Chondrocyte (in vitro differentiated cells): ENCODE data around the gene LYSMD2. TPM values are rescaled to one million over a fixed set of nuclear protein-coding genes. Genes with fewer than 3 reads are reported as not detected.

Experiments used
- DNase-seq: peaks from one replicate; pipeline ENCODE4 v3.0.0; 2021; ENCODE audit warnings: mixed read lengths, low spot score
- H3K27ac Mint-ChIP-seq: one replicate; pipeline ENCODE4 v1.8.0; 2021; ENCODE audit warnings: mild to moderate bottlenecking, moderate library complexity, mixed read lengths; ENCODE audit not compliant: unreplicated experiment
- H3K27me3 Mint-ChIP-seq: 2 replicates; pipeline ENCODE4 v1.8.0; 2021; ENCODE audit warnings: low read depth, mixed read lengths
- H3K36me3 Mint-ChIP-seq: 2 replicates; pipeline ENCODE4 v1.8.0; 2021; ENCODE audit warnings: low read depth, mixed read lengths
- H3K4me1 Mint-ChIP-seq: 2 replicates; pipeline ENCODE4 v1.8.0; 2021; ENCODE audit warnings: low read depth, mild to moderate bottlenecking, mixed read lengths
- H3K4me3 Mint-ChIP-seq: one replicate; pipeline ENCODE4 v1.8.0; 2021; ENCODE audit warnings: mild to moderate bottlenecking, moderate library complexity, mixed read lengths; ENCODE audit not compliant: unreplicated experiment
- H3K9me3 Mint-ChIP-seq: 2 replicates; pipeline ENCODE4 v1.8.0; 2021; ENCODE audit warnings: low read depth, mixed read lengths
- total RNA-seq: library from RNA; stranded (reverse); gene quantifications from 3 replicates; pipeline ENCODE4 v1.2.1, GENCODE V29; 2021
- TF ChIP-seq, protein P1 (sequence below): fragments of 200-600 bp; sonication (generic); IDR thresholded peaks from 2 replicates; pipeline ENCODE4 v1.5.0; 2021; ENCODE audit warnings: antibody characterized with exemption, mild to moderate bottlenecking, moderate library complexity

Gene LYSMD2
- total RNA-seq, 1 donor from 2014 or later, result 2.7 TPM

DNA sequence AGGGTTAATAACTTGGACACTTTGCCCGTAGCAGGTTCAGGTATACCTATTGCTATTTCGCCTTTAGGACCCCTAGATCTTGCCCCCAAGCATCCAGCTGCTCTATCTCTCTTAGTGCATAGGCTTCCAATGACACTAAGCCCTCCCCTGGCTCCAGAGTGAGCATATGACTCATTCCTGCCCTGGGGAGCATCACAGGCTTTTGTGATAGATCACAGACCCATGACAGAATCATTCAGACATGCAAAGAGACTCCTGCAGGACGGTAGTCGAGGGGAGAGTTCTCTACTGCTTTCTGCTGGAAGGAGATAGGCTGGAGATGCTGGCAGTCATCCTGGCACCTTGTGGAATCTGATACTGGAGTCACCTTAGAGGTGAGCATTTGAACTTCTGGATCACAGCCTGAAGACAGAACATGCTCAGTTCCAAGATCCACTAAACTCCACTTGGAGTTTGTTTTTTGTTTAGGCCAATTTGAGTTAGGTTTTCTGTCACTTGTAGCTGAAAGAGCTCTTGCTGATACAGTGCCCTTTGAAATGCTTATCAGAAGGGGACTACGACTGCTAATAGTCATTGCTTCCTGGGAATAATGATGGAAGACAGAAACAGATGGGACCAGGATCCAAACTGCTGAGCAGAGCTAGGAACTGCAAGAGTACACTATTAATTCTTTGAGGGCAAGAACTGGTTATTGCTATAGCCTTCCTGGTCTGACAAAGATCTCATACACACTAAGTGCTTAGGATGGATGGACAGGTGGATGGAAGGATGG lies 11.0 kb downstream of the LYSMD2 start:
- H3K4me1 Mint-ChIP-seq, result peaks cover 10% of the 10 kb centered on the region
- H3K27me3 Mint-ChIP-seq, result no peaks in the 10 kb centered on the region
- no peak overlapping the region for H3K27ac Mint-ChIP-seq
- TF ChIP-seq, protein P1, sequence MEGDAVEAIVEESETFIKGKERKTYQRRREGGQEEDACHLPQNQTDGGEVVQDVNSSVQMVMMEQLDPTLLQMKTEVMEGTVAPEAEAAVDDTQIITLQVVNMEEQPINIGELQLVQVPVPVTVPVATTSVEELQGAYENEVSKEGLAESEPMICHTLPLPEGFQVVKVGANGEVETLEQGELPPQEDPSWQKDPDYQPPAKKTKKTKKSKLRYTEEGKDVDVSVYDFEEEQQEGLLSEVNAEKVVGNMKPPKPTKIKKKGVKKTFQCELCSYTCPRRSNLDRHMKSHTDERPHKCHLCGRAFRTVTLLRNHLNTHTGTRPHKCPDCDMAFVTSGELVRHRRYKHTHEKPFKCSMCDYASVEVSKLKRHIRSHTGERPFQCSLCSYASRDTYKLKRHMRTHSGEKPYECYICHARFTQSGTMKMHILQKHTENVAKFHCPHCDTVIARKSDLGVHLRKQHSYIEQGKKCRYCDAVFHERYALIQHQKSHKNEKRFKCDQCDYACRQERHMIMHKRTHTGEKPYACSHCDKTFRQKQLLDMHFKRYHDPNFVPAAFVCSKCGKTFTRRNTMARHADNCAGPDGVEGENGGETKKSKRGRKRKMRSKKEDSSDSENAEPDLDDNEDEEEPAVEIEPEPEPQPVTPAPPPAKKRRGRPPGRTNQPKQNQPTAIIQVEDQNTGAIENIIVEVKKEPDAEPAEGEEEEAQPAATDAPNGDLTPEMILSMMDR, result no peak
- no peak overlapping the region for H3K4me3 Mint-ChIP-seq
- peaks cover under 1% of the 10 kb centered on the region for H3K36me3 Mint-ChIP-seq
- DNase-seq, result no peak
- H3K9me3 Mint-ChIP-seq, result no peaks in the 10 kb centered on the region

- Mint-ChIP-seq H3K4me3 (no peak overlapping the region), H3K36me3 (peaks cover 2% of the 10 kb centered on the region), H3K27ac (no peak overlapping the region), H3K27me3 (no peaks in the 10 kb centered on the region), H3K4me1 (peaks cover 7% of the 10 kb centered on the region), H3K9me3 (no peaks in the 10 kb centered on the region)
- DNase-seq, result no peak
- TF ChIP-seq, protein P1, result no peak
Observed at GRCh38 chr15:51724673-51725072, 12.8 kb downstream of the LYSMD2 start.

- Mint-ChIP-seq H3K27ac (no peak overlapping the region), H3K27me3 (no peaks in the 10 kb centered on the region), H3K36me3 (peaks cover 2% of the 10 kb centered on the region), H3K4me3 (no peak overlapping the region), H3K4me1 (peaks cover 7% of the 10 kb centered on the region), H3K9me3 (no peaks in the 10 kb centered on the region)
- TF ChIP-seq, protein P1, result no peak
- DNase-seq, result no peak
Observed at GRCh38 chr15:51724199-51724598, 13.3 kb downstream of the LYSMD2 start.

- TF ChIP-seq, protein P1, result no peak
- Mint-ChIP-seq H3K4me1 (peaks cover 4% of the 10 kb centered on the region), H3K4me3 (no peak overlapping the region), H3K9me3 (no peaks in the 10 kb centered on the region), H3K27ac (no peak overlapping the region), H3K36me3 (peaks cover 2% of the 10 kb centered on the region), H3K27me3 (no peaks in the 10 kb centered on the region)
- no peak for DNase-seq
Observed at GRCh38 chr15:51721199-51721960, 16.1 kb downstream of the LYSMD2 start.

DNA sequence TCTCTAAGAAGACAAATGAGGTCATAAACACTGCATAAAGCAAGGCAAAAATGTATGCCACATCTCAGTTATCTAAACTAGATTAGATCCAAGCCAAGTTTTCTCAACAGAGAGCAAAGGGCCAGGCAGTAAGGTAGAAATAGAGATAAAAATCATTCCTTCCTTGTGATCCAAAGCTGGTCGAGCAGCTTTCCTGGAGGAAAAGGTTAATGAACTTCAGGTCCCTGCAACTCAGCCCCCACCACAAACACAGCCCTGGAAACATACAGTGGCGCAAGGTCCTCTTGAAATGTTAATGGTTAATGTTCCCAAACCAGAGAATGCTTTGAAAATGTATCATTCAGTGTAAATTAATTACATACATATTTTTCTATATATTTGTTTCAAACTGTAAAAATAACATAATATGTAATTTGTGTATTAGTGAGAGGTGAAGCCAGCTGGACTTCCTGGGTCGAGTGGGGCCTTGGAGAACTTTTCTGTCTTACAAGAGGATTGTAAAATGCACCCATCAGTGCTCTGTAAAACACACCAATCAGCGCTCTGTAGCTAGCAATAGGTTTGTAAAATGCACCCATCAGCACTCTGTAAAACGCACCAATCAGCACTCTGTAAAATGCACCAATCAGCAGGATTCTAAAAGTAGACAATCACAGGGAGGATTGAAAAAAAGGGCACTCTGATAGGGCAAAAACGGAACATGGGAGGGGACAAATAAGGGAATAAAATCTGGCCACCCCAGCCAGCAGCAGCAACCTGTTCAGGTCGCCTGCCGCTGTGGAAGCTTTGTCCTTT lies 17.1 kb downstream of the LYSMD2 start:
- Mint-ChIP-seq H3K4me3 (no peak overlapping the region), H3K4me1 (no peaks in the 10 kb centered on the region), H3K9me3 (no peaks in the 10 kb centered on the region), H3K27ac (no peak overlapping the region), H3K27me3 (no peaks in the 10 kb centered on the region), H3K36me3 (peaks cover 2% of the 10 kb centered on the region)
- DNase-seq, result no peak
- TF ChIP-seq, protein P1, result no peak
